ENCODE measurements around the gene EMILIN3. TPM values are rescaled to one million over a fixed set of nuclear protein-coding genes. Genes with fewer than 3 reads are reported as not detected.

Gene EMILIN3
- polyA plus RNA-seq, 1 of the 3 experiments (the other 2 are of a cell fraction), result 0.02 TPM

- no peaks in the 10 kb centered on the region for H3K9me3 ChIP-seq
- no peak overlapping the region for H3K4me2 ChIP-seq
- peaks cover 0 to 13% of the 10 kb centered on the region in 2 experiments; a peak in 1 of 4 replicates for H3K4me1 ChIP-seq (ENCODE audit: control insufficient read depth in 1 of 2, insufficient read depth in 2 of 2, low read depth in 1 of 2, low read length in 1 of 2)
- peaks cover 1% of the 10 kb centered on the region; the same call in 1 of the 2 replicates for H3K27me3 ChIP-seq (ENCODE audit: insufficient read depth)
- H3K9me2 ChIP-seq, result no peaks in the 10 kb centered on the region
- no peak overlapping the region for H3K4me3 ChIP-seq (ENCODE audit: low read depth in 2 of 2, low read length in 1 of 2)
- TF ChIP-seq ZBTB33 (IDR thresholded peaks at IDR 0.05; ENCODE audit: borderline replicate concordance, low read depth), result no peak
- no peak for TF ChIP-seq GATA2 (CRISPR knock-in tag; IDR thresholded peaks at IDR 0.05)
- TF ChIP-seq, protein P1, sequence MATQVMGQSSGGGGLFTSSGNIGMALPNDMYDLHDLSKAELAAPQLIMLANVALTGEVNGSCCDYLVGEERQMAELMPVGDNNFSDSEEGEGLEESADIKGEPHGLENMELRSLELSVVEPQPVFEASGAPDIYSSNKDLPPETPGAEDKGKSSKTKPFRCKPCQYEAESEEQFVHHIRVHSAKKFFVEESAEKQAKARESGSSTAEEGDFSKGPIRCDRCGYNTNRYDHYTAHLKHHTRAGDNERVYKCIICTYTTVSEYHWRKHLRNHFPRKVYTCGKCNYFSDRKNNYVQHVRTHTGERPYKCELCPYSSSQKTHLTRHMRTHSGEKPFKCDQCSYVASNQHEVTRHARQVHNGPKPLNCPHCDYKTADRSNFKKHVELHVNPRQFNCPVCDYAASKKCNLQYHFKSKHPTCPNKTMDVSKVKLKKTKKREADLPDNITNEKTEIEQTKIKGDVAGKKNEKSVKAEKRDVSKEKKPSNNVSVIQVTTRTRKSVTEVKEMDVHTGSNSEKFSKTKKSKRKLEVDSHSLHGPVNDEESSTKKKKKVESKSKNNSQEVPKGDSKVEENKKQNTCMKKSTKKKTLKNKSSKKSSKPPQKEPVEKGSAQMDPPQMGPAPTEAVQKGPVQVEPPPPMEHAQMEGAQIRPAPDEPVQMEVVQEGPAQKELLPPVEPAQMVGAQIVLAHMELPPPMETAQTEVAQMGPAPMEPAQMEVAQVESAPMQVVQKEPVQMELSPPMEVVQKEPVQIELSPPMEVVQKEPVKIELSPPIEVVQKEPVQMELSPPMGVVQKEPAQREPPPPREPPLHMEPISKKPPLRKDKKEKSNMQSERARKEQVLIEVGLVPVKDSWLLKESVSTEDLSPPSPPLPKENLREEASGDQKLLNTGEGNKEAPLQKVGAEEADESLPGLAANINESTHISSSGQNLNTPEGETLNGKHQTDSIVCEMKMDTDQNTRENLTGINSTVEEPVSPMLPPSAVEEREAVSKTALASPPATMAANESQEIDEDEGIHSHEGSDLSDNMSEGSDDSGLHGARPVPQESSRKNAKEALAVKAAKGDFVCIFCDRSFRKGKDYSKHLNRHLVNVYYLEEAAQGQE (IDR thresholded peaks at IDR 0.05; ENCODE audit: low read depth, low read length), result no peak
- TF ChIP-seq TAF1 (IDR thresholded peaks at IDR 0.05; ENCODE audit: borderline replicate concordance, low read depth, low read length), result no peak
- TF ChIP-seq EZH2phosphoT487 (IDR thresholded peaks at IDR 0.05; ENCODE audit: borderline replicate concordance, low read depth), result no peak
- no peak for TF ChIP-seq YY1 (IDR thresholded peaks at IDR 0.05; ENCODE audit: low read depth)
- TF ChIP-seq FOXJ3 (CRISPR knock-in tag; IDR thresholded peaks at IDR 0.05), result no peak
- TF ChIP-seq, protein P2, sequence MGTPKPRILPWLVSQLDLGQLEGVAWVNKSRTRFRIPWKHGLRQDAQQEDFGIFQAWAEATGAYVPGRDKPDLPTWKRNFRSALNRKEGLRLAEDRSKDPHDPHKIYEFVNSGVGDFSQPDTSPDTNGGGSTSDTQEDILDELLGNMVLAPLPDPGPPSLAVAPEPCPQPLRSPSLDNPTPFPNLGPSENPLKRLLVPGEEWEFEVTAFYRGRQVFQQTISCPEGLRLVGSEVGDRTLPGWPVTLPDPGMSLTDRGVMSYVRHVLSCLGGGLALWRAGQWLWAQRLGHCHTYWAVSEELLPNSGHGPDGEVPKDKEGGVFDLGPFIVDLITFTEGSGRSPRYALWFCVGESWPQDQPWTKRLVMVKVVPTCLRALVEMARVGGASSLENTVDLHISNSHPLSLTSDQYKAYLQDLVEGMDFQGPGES (IDR thresholded peaks at IDR 0.05; ENCODE audit: low read depth, low read length), result no peak
- no peak for TF ChIP-seq NRF1 (IDR thresholded peaks at IDR 0.05; ENCODE audit: low read depth, low read length)
- no peak for TF ChIP-seq PBX3 (IDR thresholded peaks at IDR 0.05)
- H3K9ac ChIP-seq, result no peak overlapping the region
- 85% methylated on average over 6 of the region's 9 CpGs for WGBS (ENCODE audit: low lambda C conversion rate)
- H4K20me1 ChIP-seq (ENCODE audit: insufficient read depth), result no peaks in the 10 kb centered on the region
- H3K79me2 ChIP-seq (ENCODE audit: insufficient read depth), result no peaks in the 10 kb centered on the region
- CTCF ChIA-PET, result interaction anchor here (1.1 to 8.1 kb wide), 4 partner anchors 9 to 391 kb away, joined by 3 to 55 read pairs (median 4); partner anchors contain the start of gene LPIN3
- no peak overlapping the region for H2AFZ ChIP-seq (ENCODE audit: low read depth)
- no peak for DNase-seq
- no peak overlapping the region for H3K27ac ChIP-seq (ENCODE audit: low read depth in 2 of 2, low read length in 1 of 2)
- POLR2A ChIA-PET, result no interaction called here
- H3F3A ChIP-seq (replicated peaks; ENCODE audit: insufficient read depth), result no peaks in the 10 kb centered on the region
- no peaks in the 10 kb centered on the region for H3K36me3 ChIP-seq (replicated peaks in 1 of 2; ENCODE audit: control insufficient read depth in 1 of 2, insufficient read depth in 2 of 2, low read length in 1 of 2)
Measured at GRCh38 chr20:41359541-41360011, 7.0 kb downstream of the EMILIN3 start.
